ENCODE results near the gene TMUB2. TPM values are rescaled to one million over a fixed set of nuclear protein-coding genes. Genes with fewer than 3 reads are reported as not detected.

The TMUB2 gene
- total and polyA plus RNA-seq, 2 of the 13 experiments (the other 11 are each of a cell fraction or from before 2014, with no cell fraction given) = 26.9 to 50.8 TPM

DNA sequence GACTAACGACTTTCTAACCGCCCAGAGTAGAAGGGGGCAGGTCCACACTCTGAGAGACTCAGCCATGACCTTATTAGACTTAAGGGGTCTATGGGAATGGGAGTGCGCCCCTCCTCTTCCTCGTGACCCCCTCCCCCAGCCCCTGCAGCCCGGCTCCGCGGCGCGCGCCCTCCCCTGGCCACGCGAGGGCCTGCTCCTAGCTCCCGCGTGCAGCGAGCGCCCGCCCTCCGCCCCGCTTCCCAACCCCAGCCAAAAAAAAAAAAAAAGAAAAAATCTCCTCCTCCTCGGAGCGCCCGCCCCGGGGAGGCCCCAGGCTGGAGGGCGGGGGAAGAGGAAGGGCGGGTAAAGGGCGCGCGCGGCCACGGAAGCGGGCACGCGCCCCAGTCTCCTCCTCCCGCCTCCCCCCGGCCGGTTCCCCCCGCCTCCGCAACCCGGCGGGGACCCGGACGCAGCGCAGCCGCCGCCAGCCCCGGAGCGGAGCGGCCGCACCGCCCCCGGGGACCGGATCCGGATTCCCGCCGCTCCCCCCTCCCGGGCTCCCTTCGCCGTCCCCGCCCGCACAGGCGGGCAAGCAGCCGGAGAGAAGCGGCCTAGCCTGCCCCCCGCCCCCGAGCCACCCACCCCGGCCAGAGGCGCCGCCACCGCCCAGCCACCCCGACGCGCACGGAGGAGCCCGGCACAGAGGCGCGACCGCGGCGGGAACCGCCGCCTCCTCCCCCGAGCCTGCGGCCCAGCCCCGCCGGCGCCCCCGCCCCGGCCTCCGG, 31.8 kb downstream of the TMUB2 start (continued):
- TF ChIP-seq, protein P1, sequence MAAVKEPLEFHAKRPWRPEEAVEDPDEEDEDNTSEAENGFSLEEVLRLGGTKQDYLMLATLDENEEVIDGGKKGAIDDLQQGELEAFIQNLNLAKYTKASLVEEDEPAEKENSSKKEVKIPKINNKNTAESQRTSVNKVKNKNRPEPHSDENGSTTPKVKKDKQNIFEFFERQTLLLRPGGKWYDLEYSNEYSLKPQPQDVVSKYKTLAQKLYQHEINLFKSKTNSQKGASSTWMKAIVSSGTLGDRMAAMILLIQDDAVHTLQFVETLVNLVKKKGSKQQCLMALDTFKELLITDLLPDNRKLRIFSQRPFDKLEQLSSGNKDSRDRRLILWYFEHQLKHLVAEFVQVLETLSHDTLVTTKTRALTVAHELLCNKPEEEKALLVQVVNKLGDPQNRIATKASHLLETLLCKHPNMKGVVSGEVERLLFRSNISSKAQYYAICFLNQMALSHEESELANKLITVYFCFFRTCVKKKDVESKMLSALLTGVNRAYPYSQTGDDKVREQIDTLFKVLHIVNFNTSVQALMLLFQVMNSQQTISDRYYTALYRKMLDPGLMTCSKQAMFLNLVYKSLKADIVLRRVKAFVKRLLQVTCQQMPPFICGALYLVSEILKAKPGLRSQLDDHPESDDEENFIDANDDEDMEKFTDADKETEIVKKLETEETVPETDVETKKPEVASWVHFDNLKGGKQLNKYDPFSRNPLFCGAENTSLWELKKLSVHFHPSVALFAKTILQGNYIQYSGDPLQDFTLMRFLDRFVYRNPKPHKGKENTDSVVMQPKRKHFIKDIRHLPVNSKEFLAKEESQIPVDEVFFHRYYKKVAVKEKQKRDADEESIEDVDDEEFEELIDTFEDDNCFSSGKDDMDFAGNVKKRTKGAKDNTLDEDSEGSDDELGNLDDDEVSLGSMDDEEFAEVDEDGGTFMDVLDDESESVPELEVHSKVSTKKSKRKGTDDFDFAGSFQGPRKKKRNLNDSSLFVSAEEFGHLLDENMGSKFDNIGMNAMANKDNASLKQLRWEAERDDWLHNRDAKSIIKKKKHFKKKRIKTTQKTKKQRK (IDR thresholded peaks at IDR 0.05; ENCODE audit: low read length) = no peak
- TF ChIP-seq ZNF746 (CRISPR knock-in tag; IDR thresholded peaks at IDR 0.05) = peak; percentile 88; the same call in 1 of the 2 replicates
- TF ChIP-seq, protein P2, sequence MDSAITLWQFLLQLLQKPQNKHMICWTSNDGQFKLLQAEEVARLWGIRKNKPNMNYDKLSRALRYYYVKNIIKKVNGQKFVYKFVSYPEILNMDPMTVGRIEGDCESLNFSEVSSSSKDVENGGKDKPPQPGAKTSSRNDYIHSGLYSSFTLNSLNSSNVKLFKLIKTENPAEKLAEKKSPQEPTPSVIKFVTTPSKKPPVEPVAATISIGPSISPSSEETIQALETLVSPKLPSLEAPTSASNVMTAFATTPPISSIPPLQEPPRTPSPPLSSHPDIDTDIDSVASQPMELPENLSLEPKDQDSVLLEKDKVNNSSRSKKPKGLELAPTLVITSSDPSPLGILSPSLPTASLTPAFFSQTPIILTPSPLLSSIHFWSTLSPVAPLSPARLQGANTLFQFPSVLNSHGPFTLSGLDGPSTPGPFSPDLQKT (CRISPR knock-in tag; IDR thresholded peaks at IDR 0.05; ENCODE audit: borderline replicate concordance) = no peak
- no peak for TF ChIP-seq ADNP (CRISPR knock-in tag; IDR thresholded peaks at IDR 0.05)
- TF ChIP-seq TGIF2 (CRISPR knock-in tag; IDR thresholded peaks at IDR 0.05) = no peak
- TF ChIP-seq HDAC2 (CRISPR knock-in tag; IDR thresholded peaks at IDR 0.05) = peak; percentile 31
- peak in 1 of 2 experiments; percentile 74; a peak in 1 of 4 replicates for TF ChIP-seq KLF16 (CRISPR knock-in tag; IDR thresholded peaks at IDR 0.05)
- TF ChIP-seq MEIS2 (CRISPR knock-in tag; IDR thresholded peaks at IDR 0.05) = no peak
- peak; percentile 69; the same call in 1 of the 2 replicates for TF ChIP-seq SP4 (CRISPR knock-in tag; IDR thresholded peaks at IDR 0.05)
- TF ChIP-seq ZNF569 (CRISPR knock-in tag; IDR thresholded peaks at IDR 0.05; ENCODE audit: borderline replicate concordance) = no peak
- TF ChIP-seq ZNF619 (CRISPR knock-in tag; IDR thresholded peaks at IDR 0.05) = no peak
- TF ChIP-seq FOXA1 (IDR thresholded peaks at IDR 0.05) = no peak
- TF ChIP-seq FOXA1 (CRISPR knock-in tag; IDR thresholded peaks at IDR 0.05) = no peak
- 0 out of 2 replicates have a peak, but pooled peaks have one; percentile 49 for TF ChIP-seq CHCHD3 (CRISPR knock-in tag; IDR thresholded peaks at IDR 0.05)
- peak; percentile 63 for TF ChIP-seq ASH2L (IDR thresholded peaks at IDR 0.05; ENCODE audit: insufficient read length, low read depth, low read length)
- TF ChIP-seq ZNF558 (CRISPR knock-in tag; IDR thresholded peaks at IDR 0.05; ENCODE audit: borderline replicate concordance) = no peak
- no peak for TF ChIP-seq SP2 (CRISPR knock-in tag; IDR thresholded peaks at IDR 0.05)
- peak; percentile 76; the same call in 1 of the 2 replicates for TF ChIP-seq ZC3H13 (CRISPR knock-in tag; IDR thresholded peaks at IDR 0.05)
- no peak for TF ChIP-seq EHMT2 (IDR thresholded peaks at IDR 0.05; ENCODE audit: borderline replicate concordance, low read depth, low read length)
- TF ChIP-seq, protein P3, sequence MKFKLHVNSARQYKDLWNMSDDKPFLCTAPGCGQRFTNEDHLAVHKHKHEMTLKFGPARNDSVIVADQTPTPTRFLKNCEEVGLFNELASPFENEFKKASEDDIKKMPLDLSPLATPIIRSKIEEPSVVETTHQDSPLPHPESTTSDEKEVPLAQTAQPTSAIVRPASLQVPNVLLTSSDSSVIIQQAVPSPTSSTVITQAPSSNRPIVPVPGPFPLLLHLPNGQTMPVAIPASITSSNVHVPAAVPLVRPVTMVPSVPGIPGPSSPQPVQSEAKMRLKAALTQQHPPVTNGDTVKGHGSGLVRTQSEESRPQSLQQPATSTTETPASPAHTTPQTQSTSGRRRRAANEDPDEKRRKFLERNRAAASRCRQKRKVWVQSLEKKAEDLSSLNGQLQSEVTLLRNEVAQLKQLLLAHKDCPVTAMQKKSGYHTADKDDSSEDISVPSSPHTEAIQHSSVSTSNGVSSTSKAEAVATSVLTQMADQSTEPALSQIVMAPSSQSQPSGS (CRISPR knock-in tag; IDR thresholded peaks at IDR 0.05) = 0 out of 2 replicates have a peak, but pooled peaks have one; percentile 22
- TF ChIP-seq MTA3 (CRISPR knock-in tag; IDR thresholded peaks at IDR 0.05) = no peak
- TF ChIP-seq, protein P4, sequence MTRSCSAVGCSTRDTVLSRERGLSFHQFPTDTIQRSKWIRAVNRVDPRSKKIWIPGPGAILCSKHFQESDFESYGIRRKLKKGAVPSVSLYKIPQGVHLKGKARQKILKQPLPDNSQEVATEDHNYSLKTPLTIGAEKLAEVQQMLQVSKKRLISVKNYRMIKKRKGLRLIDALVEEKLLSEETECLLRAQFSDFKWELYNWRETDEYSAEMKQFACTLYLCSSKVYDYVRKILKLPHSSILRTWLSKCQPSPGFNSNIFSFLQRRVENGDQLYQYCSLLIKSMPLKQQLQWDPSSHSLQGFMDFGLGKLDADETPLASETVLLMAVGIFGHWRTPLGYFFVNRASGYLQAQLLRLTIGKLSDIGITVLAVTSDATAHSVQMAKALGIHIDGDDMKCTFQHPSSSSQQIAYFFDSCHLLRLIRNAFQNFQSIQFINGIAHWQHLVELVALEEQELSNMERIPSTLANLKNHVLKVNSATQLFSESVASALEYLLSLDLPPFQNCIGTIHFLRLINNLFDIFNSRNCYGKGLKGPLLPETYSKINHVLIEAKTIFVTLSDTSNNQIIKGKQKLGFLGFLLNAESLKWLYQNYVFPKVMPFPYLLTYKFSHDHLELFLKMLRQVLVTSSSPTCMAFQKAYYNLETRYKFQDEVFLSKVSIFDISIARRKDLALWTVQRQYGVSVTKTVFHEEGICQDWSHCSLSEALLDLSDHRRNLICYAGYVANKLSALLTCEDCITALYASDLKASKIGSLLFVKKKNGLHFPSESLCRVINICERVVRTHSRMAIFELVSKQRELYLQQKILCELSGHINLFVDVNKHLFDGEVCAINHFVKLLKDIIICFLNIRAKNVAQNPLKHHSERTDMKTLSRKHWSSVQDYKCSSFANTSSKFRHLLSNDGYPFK (CRISPR knock-in tag; IDR thresholded peaks at IDR 0.05; ENCODE audit: borderline replicate concordance) = no peak

Data from HepG2 (cell line).